Astrocyte (in vitro differentiated cells and primary cell): ENCODE results near the gene CACNA1D. TPM values are rescaled to one million over a fixed set of nuclear protein-coding genes. Genes with fewer than 3 reads are reported as not detected.

ENCODE experiments used
- DNase-seq: peaks from one replicate; pipeline ENCODE4 v3.0.0-alpha.2; 2010; ENCODE audit warnings: low read depth
- FAIRE-seq: peaks from 2 replicates; lab custom pipeline; 2011; peaks lifted over from hg19 to GRCh38; lab: Jason Lieb, UNC
- H2AFZ ChIP-seq: 2 replicates; pipeline ENCODE4 v1.6.0; 2012; ENCODE audit warnings: low read depth, low read length, inconsistent platforms
- H3K27ac ChIP-seq: 2 replicates; pipeline ENCODE4 v1.5.1; 2011; ENCODE audit warnings: low read depth, low read length, inconsistent platforms
- H3K27me3 ChIP-seq: 2 replicates; pipeline ENCODE4 v1.6.0; 2011; ENCODE audit warnings: low read length, inconsistent platforms; ENCODE audit not compliant: insufficient read depth
- H3K36me3 ChIP-seq: 2 replicates; pipeline ENCODE4 v1.5.1; 2011; ENCODE audit warnings: low read length, inconsistent platforms; ENCODE audit not compliant: insufficient read depth
- H3K4me1 ChIP-seq: 2 replicates; pipeline ENCODE4 v1.5.1; 2011; ENCODE audit warnings: low read length, inconsistent platforms; ENCODE audit not compliant: insufficient read depth
- H3K4me2 ChIP-seq: 2 replicates; pipeline ENCODE4 v1.6.0; 2012; ENCODE audit warnings: low read length, inconsistent platforms
- H3K4me3 ChIP-seq: 2 replicates; pipeline ENCODE4 v1.5.1; 2011; ENCODE audit warnings: low read depth, mild to moderate bottlenecking, low read length, inconsistent platforms; ENCODE audit not compliant: insufficient read depth
- H3K79me2 ChIP-seq: 2 replicates; pipeline ENCODE4 v1.6.0; 2012; ENCODE audit warnings: mild to moderate bottlenecking, low read length, inconsistent platforms; ENCODE audit not compliant: insufficient read depth
- H3K9ac ChIP-seq: 2 replicates; pipeline ENCODE4 v1.6.0; 2012; ENCODE audit warnings: mild to moderate bottlenecking, low read length, inconsistent platforms
- H3K9me3 ChIP-seq: 2 replicates; pipeline ENCODE4 v1.5.1; 2012; ENCODE audit warnings: low read depth, mild to moderate bottlenecking, low read length, inconsistent platforms; ENCODE audit not compliant: insufficient read depth
- H4K20me1 ChIP-seq: 2 replicates; pipeline ENCODE4 v1.6.0; 2012; ENCODE audit warnings: low read length, inconsistent platforms; ENCODE audit not compliant: insufficient read depth
- H3K27ac Mint-ChIP-seq: one replicate; pipeline ENCODE4 v1.8.0; 2021; ENCODE audit warnings: mild to moderate bottlenecking, mixed read lengths; ENCODE audit not compliant: unreplicated experiment
- H3K27me3 Mint-ChIP-seq: one replicate; pipeline ENCODE4 v1.8.0; 2021; ENCODE audit warnings: low read depth, mixed read lengths; ENCODE audit not compliant: unreplicated experiment
- H3K36me3 Mint-ChIP-seq: one replicate; pipeline ENCODE4 v1.8.0; 2021; ENCODE audit warnings: low read depth, mixed read lengths; ENCODE audit not compliant: unreplicated experiment
- H3K4me1 Mint-ChIP-seq: one replicate; pipeline ENCODE4 v1.8.0; 2021; ENCODE audit warnings: low read depth, mixed read lengths; ENCODE audit not compliant: unreplicated experiment
- H3K4me3 Mint-ChIP-seq: one replicate; pipeline ENCODE4 v1.8.0; 2021; ENCODE audit warnings: mild to moderate bottlenecking, moderate library complexity, mixed read lengths; ENCODE audit not compliant: unreplicated experiment
- H3K9me3 Mint-ChIP-seq: one replicate; pipeline ENCODE4 v1.8.0; 2021; ENCODE audit warnings: mild to moderate bottlenecking, mixed read lengths; ENCODE audit not compliant: unreplicated experiment
- CTCF ChIP-seq: IDR thresholded peaks from 2 replicates; pipeline ENCODE4 v1.5.1; 2011; ENCODE audit warnings: low read depth, mild to moderate bottlenecking, inconsistent platforms, low read length, moderate library complexity; ENCODE audit not compliant: insufficient read depth
- EZH2 ChIP-seq: IDR thresholded peaks from 2 replicates; pipeline ENCODE4 v1.6.1; 2012; ENCODE audit warnings: mild to moderate bottlenecking, low read length, inconsistent platforms; ENCODE audit not compliant: insufficient read depth
- total RNA-seq: library from RNA; stranded (reverse); gene quantifications from 2 replicates; pipeline ENCODE4 v1.2.1, GENCODE V29; 2021

Gene CACNA1D
- total RNA-seq, 1 donor from 2014 or later = 0.41 TPM

- H3K4me3 Mint-ChIP-seq = no peak overlapping the region
- DNase-seq (no peak), FAIRE-seq (no peak)
- H3K36me3 Mint-ChIP-seq = no peaks in the 10 kb centered on the region
- Histone ChIP-seq H3K4me3 (no peak overlapping the region), H3K4me1 (peaks cover 3% of the 10 kb centered on the region), H3K4me2 (no peak overlapping the region), H3K36me3 (no peaks in the 10 kb centered on the region), H3K27me3 (peaks cover 10% of the 10 kb centered on the region), H3K79me2 (no peaks in the 10 kb centered on the region), H3K27ac (no peak overlapping the region), H4K20me1 (no peaks in the 10 kb centered on the region), H3K9ac (no peak overlapping the region), H3K9me3 (no peaks in the 10 kb centered on the region), H2AFZ (no peak overlapping the region)
- TF ChIP-seq EZH2 (no peak), CTCF (no peak)
- no peak overlapping the region for H3K27ac Mint-ChIP-seq
- H3K27me3 Mint-ChIP-seq = peaks cover 20% of the 10 kb centered on the region
- H3K9me3 Mint-ChIP-seq = no peaks in the 10 kb centered on the region
- H3K4me1 Mint-ChIP-seq = no peaks in the 10 kb centered on the region
Measured at GRCh38 chr3:53489787-53490458, 4.5 kb upstream of the CACNA1D start.

GRCh38 chr3:53490459-53490968, 3.9 kb upstream of the CACNA1D start:
- H3K9me3 Mint-ChIP-seq = no peaks in the 10 kb centered on the region
- H3K27ac Mint-ChIP-seq = no peak overlapping the region
- H3K27me3 ChIP-seq = peaks cover 16% of the 10 kb centered on the region
- no peak overlapping the region for H2AFZ ChIP-seq
- peaks cover 21% of the 10 kb centered on the region for H3K27me3 Mint-ChIP-seq
- TF ChIP-seq EZH2 = no peak
- no peak for TF ChIP-seq CTCF
- H3K36me3 ChIP-seq = no peaks in the 10 kb centered on the region
- H3K79me2 ChIP-seq = no peaks in the 10 kb centered on the region
- no peak overlapping the region for H3K4me3 ChIP-seq
- no peaks in the 10 kb centered on the region for H4K20me1 ChIP-seq
- H3K27ac ChIP-seq = no peak overlapping the region
- H3K36me3 Mint-ChIP-seq = no peaks in the 10 kb centered on the region
- H3K4me1 Mint-ChIP-seq = no peaks in the 10 kb centered on the region
- no peak overlapping the region for H3K9ac ChIP-seq
- peaks cover 9% of the 10 kb centered on the region for H3K4me1 ChIP-seq
- no peak overlapping the region for H3K4me2 ChIP-seq
- FAIRE-seq = no peak
- H3K9me3 ChIP-seq = no peaks in the 10 kb centered on the region
- DNase-seq = no peak
- no peak overlapping the region for H3K4me3 Mint-ChIP-seq

- peaks cover 22% of the 10 kb centered on the region for H3K27me3 ChIP-seq
- no peaks in the 10 kb centered on the region for H3K36me3 ChIP-seq
- H3K4me1 ChIP-seq = peaks cover 14% of the 10 kb centered on the region
- no peaks in the 10 kb centered on the region for H3K79me2 ChIP-seq
- Mint-ChIP-seq H3K27ac (no peak overlapping the region), H3K36me3 (no peaks in the 10 kb centered on the region), H3K4me1 (no peaks in the 10 kb centered on the region), H3K4me3 (no peak overlapping the region), H3K27me3 (peaks cover 25% of the 10 kb centered on the region), H3K9me3 (no peaks in the 10 kb centered on the region)
- no peak overlapping the region for H3K27ac ChIP-seq
- no peak for TF ChIP-seq CTCF
- no peak for TF ChIP-seq EZH2
- DNase-seq (no peak), FAIRE-seq (no peak)
- H3K4me2 ChIP-seq = no peak overlapping the region
- H3K9me3 ChIP-seq = no peaks in the 10 kb centered on the region
- no peak overlapping the region for H3K9ac ChIP-seq
- H4K20me1 ChIP-seq = no peaks in the 10 kb centered on the region
- no peak overlapping the region for H3K4me3 ChIP-seq
- H2AFZ ChIP-seq = no peak overlapping the region
Measured at GRCh38 chr3:53491276-53491675, 3.1 kb upstream of the CACNA1D start.
